Prostate gland (tissue), 2 donors: ENCODE results near the gene RABGEF1.

Experiments
- CTCF ChIP-seq, 4 experiments: fragments of 200-600 bp in 2 of 4; fragments of 450-650 bp in 2 of 4; sonication (generic) in 2 of 4; IDR thresholded peaks; 1 replicate in 3 of 4; 2 replicates in 1 of 4; pipeline ENCODE4 v1.5.1; 2016 to 2019; ENCODE audit warnings: antibody characterized with exemption in 4 of 4, mild to moderate bottlenecking in 2 of 4, moderate library complexity in 2 of 4
- POLR2A ChIP-seq: fragments of 450-650 bp; IDR thresholded peaks from one replicate; pipeline ENCODE4 v1.6.1; 2016; ENCODE audit warnings: antibody characterized with exemption, mild to moderate bottlenecking

GRCh38 chr7:66713687-66714086 is 26.8 kb upstream of the RABGEF1 start:
- TF ChIP-seq CTCF (IDR thresholded peaks at IDR 0.05), result no peak
- no peak for TF ChIP-seq POLR2A
